ENCODE results near the gene ESR1. TPM values are rescaled to one million over a fixed set of nuclear protein-coding genes. Genes with fewer than 3 reads are reported as not detected.
A peak's percentile ranks its signal among the peaks of the same experiment; 100 is the strongest.

The ESR1 gene
- total RNA-seq, 6 experiments from 2014 or later = 1.6 to 59.9 (median 18.6) TPM

DNA sequence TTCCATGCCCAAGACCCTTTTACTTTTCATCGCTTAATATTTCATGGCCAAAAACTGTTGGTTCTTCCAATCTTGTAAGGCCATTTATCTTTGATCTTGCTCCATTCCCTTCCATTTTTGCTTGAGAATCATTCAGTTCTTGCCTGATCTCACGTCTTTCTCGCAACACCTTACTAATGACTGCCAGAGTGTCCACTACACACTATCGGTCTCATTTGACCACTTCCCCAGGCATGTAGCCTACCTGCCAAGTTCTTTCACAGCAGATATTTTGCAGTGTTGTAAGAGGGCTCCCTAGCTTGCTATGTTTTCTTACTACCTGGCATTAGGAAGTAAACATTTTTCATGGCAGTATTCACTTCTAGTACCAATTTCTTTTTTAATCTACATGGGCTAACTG is 248.0 kb downstream of the ESR1 start:
- Histone ChIP-seq H3K4me1 (peaks cover 0 to 13% (median 0%) of the 10 kb centered on the region in 4 donors), H3K9me3 (no peaks in the 10 kb centered on the region), H3K27me3 (no peaks in the 10 kb centered on the region), H3K27ac (no peak overlapping the region), H3K4me3 (no peak overlapping the region), H3K36me3 (no peaks in the 10 kb centered on the region)
- WGBS (ENCODE audit: insufficient coverage, low coverage, low lambda C conversion rate, missing lambda C conversion rate) = 77% methylated on average over 4 of the region's 4 CpGs
- ATAC-seq (peak in 2 of 4 donors; percentile 43 to 67), DNase-seq (no peak)
- intact Hi-C loops (cut with DNase I) = no loop called here
- no peak for TF ChIP-seq POLR2A (IDR thresholded peaks at IDR 0.05)
- TF ChIP-seq, protein P1, sequence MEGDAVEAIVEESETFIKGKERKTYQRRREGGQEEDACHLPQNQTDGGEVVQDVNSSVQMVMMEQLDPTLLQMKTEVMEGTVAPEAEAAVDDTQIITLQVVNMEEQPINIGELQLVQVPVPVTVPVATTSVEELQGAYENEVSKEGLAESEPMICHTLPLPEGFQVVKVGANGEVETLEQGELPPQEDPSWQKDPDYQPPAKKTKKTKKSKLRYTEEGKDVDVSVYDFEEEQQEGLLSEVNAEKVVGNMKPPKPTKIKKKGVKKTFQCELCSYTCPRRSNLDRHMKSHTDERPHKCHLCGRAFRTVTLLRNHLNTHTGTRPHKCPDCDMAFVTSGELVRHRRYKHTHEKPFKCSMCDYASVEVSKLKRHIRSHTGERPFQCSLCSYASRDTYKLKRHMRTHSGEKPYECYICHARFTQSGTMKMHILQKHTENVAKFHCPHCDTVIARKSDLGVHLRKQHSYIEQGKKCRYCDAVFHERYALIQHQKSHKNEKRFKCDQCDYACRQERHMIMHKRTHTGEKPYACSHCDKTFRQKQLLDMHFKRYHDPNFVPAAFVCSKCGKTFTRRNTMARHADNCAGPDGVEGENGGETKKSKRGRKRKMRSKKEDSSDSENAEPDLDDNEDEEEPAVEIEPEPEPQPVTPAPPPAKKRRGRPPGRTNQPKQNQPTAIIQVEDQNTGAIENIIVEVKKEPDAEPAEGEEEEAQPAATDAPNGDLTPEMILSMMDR (IDR thresholded peaks at IDR 0.05) = no peak

DNA sequence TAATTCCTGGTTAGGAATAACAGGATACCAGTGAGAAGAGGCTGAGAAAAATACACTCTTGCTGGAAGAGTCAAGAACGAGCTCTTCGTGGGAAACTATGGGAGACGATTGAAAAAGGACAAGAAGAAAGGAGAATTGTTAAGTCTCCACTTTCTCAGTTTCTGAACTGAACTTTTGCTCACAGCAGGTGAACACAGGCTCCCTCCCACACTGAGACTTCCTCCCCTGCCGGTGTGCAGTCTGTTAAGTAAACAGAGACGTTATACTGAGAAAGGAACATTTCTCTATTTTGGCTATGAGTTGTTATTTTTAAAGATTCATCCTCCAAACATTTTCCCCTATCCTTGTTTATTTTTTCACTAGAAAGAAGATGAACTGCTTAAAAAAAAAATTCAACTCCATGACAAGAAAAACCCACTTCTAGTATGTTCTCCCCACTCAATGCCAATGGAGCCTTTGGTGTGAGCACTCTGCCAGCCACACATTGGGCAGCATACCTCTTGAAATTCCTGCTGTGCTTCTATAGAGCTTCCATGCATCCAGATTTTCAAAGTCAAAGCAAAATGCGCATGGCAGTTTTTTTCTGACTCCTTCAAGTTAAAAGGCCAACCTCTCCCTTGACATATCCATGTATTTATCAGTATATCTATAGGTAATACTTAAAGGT is 250.5 kb downstream of the ESR1 start:
- H3K36me3 ChIP-seq = peaks cover 0 to 4% (median 0%) of the 10 kb centered on the region in 4 donors
- DNase-seq = no peak
- no peak overlapping the region for H3K27ac ChIP-seq
- no peaks in the 10 kb centered on the region for H3K27me3 ChIP-seq
- no peak for TF ChIP-seq POLR2A (IDR thresholded peaks at IDR 0.05)
- TF ChIP-seq, protein P1 (IDR thresholded peaks at IDR 0.05) = no peak
- no peaks in the 10 kb centered on the region for H3K9me3 ChIP-seq
- peak; percentile 32 to 59 (median 50) for ATAC-seq
- WGBS (ENCODE audit: insufficient coverage, low coverage, low lambda C conversion rate, missing lambda C conversion rate) = 55% methylated on average over 6 of the region's 6 CpGs
- no peak overlapping the region for H3K4me3 ChIP-seq
- H3K4me1 ChIP-seq = peaks cover 0 to 23% (median 4%) of the 10 kb centered on the region in 4 donors
- intact Hi-C loops (cut with DNase I) = no loop called here

DNA sequence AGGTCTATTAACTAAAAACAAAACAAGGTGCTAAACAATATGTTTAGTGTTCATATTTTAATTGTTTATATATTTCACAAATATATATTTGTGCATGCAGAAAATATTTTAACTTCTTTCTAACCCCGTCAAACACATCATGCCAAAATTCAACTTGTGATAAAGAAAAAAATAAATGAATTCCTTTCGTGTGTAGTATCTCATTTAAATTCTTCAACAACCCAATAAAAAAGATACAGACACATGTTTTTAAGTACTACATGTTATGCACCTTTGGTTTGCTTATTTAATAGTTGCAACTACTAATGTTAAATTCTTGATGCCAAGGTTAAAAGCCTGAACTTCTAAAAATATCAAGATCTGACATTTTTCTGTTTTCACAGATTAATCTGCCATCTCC is 252.4 kb downstream of the ESR1 start:
- Histone ChIP-seq H3K27me3 (no peaks in the 10 kb centered on the region), H3K4me1 (peaks cover 0 to 22% (median 4%) of the 10 kb centered on the region in 4 donors), H3K36me3 (peaks cover 0 to 4% (median 0%) of the 10 kb centered on the region in 4 donors), H3K4me3 (no peak overlapping the region), H3K9me3 (no peaks in the 10 kb centered on the region), H3K27ac (no peak overlapping the region)
- intact Hi-C loops (cut with DNase I) = no loop called here
- no peak for DNase-seq
- TF ChIP-seq, protein P1 (IDR thresholded peaks at IDR 0.05) = no peak
- TF ChIP-seq POLR2A (IDR thresholded peaks at IDR 0.05) = no peak
- no peak for ATAC-seq
- 91% methylated on average over 2 of the region's 2 CpGs for WGBS (ENCODE audit: insufficient coverage, low coverage, low lambda C conversion rate, missing lambda C conversion rate)

DNA sequence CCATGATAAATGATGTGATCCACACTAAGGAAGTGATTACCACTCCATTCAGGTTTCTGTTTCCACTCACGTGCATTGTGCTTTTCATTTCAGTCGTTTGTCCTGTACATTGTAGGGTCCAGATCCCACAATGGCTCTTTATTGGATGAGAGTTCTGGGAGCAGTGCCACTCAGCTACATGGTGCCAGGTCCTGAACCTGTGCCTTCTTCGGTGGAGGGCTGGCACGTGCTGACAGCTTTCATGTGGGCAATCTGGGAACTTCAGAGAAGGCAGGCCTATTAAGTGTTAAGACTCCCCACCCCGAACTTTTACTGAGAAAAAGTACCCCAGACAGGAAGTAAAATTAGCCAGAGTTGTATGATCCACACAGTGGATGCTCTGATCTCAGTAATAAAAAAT is 255.0 kb downstream of the ESR1 start:
- WGBS (ENCODE audit: insufficient coverage, low coverage, low lambda C conversion rate, missing lambda C conversion rate) = 33% methylated on average over 5 of the region's 5 CpGs
- TF ChIP-seq, protein P1 (IDR thresholded peaks at IDR 0.05) = no peak
- H3K27ac ChIP-seq = peak overlapping the region in 1 of 3 donors; percentile 22
- ATAC-seq = peak in 2 of 4 donors; percentile 8 to 23
- intact Hi-C loops (cut with DNase I) = no loop called here
- peaks cover 0 to 4% (median 0%) of the 10 kb centered on the region in 4 donors for H3K36me3 ChIP-seq
- H3K9me3 ChIP-seq = no peaks in the 10 kb centered on the region
- H3K4me1 ChIP-seq = peaks cover 0 to 19% (median 4%) of the 10 kb centered on the region in 4 donors
- H3K4me3 ChIP-seq = no peak overlapping the region
- no peaks in the 10 kb centered on the region for H3K27me3 ChIP-seq
- no peak for DNase-seq

Measured in right lobe of liver (tissue), 6 donors.